IMR-90 (cell line): ENCODE results near the gene CD163. TPM values are rescaled to one million over a fixed set of nuclear protein-coding genes. Genes with fewer than 3 reads are reported as not detected.

Experiments
- ATAC-seq: fragments of 200-7000 bp; cut with Tn5 transposase; 2 replicates; pipeline ENCODE4 v1.9.1; 2020; ENCODE audit warnings: low read depth, mild to moderate bottlenecking, moderate library complexity
- BruUV-seq: library from RNA; stranded (reverse); fragments of 400-500 nt; replicated peaks from 2 replicates; lab custom pipeline; 2021; lab: Mats Ljungman, UMichigan
- CTCF ChIA-PET: fragments of 300-600 bp; formaldehyde crosslinking; extraction: SDS; loops from one replicate; lab custom pipeline; 2021; ENCODE audit warnings: antibody characterized with exemption; lab: Yijun Ruan, JAX
- POLR2A ChIA-PET: fragments of 300-600 bp; sonication (Branson Sonifier 250); formaldehyde crosslinking; loops from one replicate; lab custom pipeline; 2022; ENCODE audit warnings: antibody characterized with exemption; ENCODE audit not compliant: unreplicated experiment; lab: Charles Lee
- DNase-seq: peaks from one replicate; pipeline ENCODE4 v3.0.0; 2013
- H2AFZ ChIP-seq: replicated peaks from 2 replicates; pipeline ENCODE3; 2013; ENCODE audit warnings: low read length, mild to moderate bottlenecking; ENCODE audit not compliant: poor library complexity
- H2AK5ac ChIP-seq: 2 replicates; pipeline ENCODE4 v1.6.1; 2013; ENCODE audit warnings: low read depth, low read length, inconsistent platforms
- H2AK9ac ChIP-seq: replicated peaks from 2 replicates; pipeline ENCODE3; 2013; ENCODE audit warnings: mild to moderate bottlenecking, low read depth, low read length, moderate library complexity; ENCODE audit not compliant: poor library complexity
- H2BK120ac ChIP-seq: 2 replicates; pipeline ENCODE4 v1.6.1; 2013; ENCODE audit warnings: low read depth, low read length, inconsistent platforms
- H2BK15ac ChIP-seq: 3 replicates; pipeline ENCODE4 v1.6.1; 2013; ENCODE audit warnings: low read depth, low read length, inconsistent platforms
- H2BK20ac ChIP-seq: 2 replicates; pipeline ENCODE4 v1.6.1; 2013; ENCODE audit warnings: low read depth, mild to moderate bottlenecking, inconsistent platforms, low read length, moderate library complexity
- H2BK5ac ChIP-seq: 2 replicates; pipeline ENCODE4 v1.6.1; 2013; ENCODE audit warnings: mild to moderate bottlenecking, low read depth, low read length, inconsistent platforms; ENCODE audit not compliant: poor library complexity, severe bottlenecking
- H3K14ac ChIP-seq: replicated peaks from 2 replicates; pipeline ENCODE4 v1.6.1; 2013; ENCODE audit warnings: low read depth, low read length, inconsistent platforms
- H3K18ac ChIP-seq: 2 replicates; pipeline ENCODE4 v1.6.1; 2013; ENCODE audit warnings: low read depth, low read length, control low read depth
- H3K23ac ChIP-seq: 2 replicates; pipeline ENCODE4 v1.6.1; 2013; ENCODE audit warnings: low read depth, low read length, inconsistent platforms
- H3K27ac ChIP-seq: 2 replicates; pipeline ENCODE4 v1.5.1; 2013; ENCODE audit warnings: mild to moderate bottlenecking, control low read depth, low read length; ENCODE audit not compliant: insufficient read depth
- H3K27me3 ChIP-seq: 2 replicates; pipeline ENCODE4 v1.6.1; 2013; ENCODE audit warnings: low read length; ENCODE audit not compliant: control insufficient read depth, insufficient read depth
- H3K36me3 ChIP-seq: 2 replicates; pipeline ENCODE4 v1.6.1; 2013; ENCODE audit warnings: low read length, mixed read lengths; ENCODE audit not compliant: control insufficient read depth, insufficient read depth
- H3K4ac ChIP-seq: 2 replicates; pipeline ENCODE4 v1.6.1; 2013; ENCODE audit warnings: low read depth, low read length, inconsistent platforms
- H3K4me1 ChIP-seq: 2 replicates; pipeline ENCODE4 v1.6.1; 2013; ENCODE audit warnings: low read length, mixed read lengths; ENCODE audit not compliant: control insufficient read depth, insufficient read depth
- H3K4me2 ChIP-seq: 2 replicates; pipeline ENCODE4 v1.6.1; 2013; ENCODE audit warnings: low read depth, mild to moderate bottlenecking, control low read depth, low read length, moderate library complexity
- H3K4me3 ChIP-seq: 2 replicates; pipeline ENCODE4 v1.5.1; 2013; ENCODE audit warnings: low read depth, mild to moderate bottlenecking, control low read depth, low read length, moderate library complexity; ENCODE audit not compliant: insufficient read depth
- H3K56ac ChIP-seq: 2 replicates; pipeline ENCODE4 v1.6.1; 2013; ENCODE audit warnings: low read length, inconsistent platforms; ENCODE audit not compliant: insufficient read depth; ENCODE audit errors: extremely low read depth
- H3K79me1 ChIP-seq, 2 experiments: 2 replicates each; pipeline ENCODE4 v1.6.1; 2013; ENCODE audit warnings: low read length in 2 of 2, inconsistent platforms in 1 of 2, low read depth in 1 of 2
- H3K9ac ChIP-seq: 2 replicates; pipeline ENCODE4 v1.6.1; 2013; ENCODE audit warnings: low read depth, low read length, control low read depth
- H3K9me1 ChIP-seq: 2 replicates; pipeline ENCODE4 v1.6.1; 2013; ENCODE audit warnings: low read length, inconsistent platforms; ENCODE audit not compliant: insufficient read depth
- H3K9me3 ChIP-seq: 2 replicates; pipeline ENCODE4 v1.6.1; 2013; ENCODE audit warnings: low read length; ENCODE audit not compliant: control insufficient read depth, insufficient read depth
- H4K20me1 ChIP-seq: 2 replicates; pipeline ENCODE4 v1.6.1; 2013; ENCODE audit warnings: low read length, inconsistent platforms; ENCODE audit not compliant: insufficient read depth
- H4K5ac ChIP-seq: 2 replicates; pipeline ENCODE4 v1.6.1; 2013; ENCODE audit warnings: mild to moderate bottlenecking, low read depth, low read length, control low read depth
- H4K8ac ChIP-seq, 2 experiments: 2 replicates each; pipeline ENCODE4 v1.6.1; 2013; ENCODE audit warnings: low read depth in 2 of 2, low read length in 2 of 2, control low read depth in 1 of 2, inconsistent platforms in 1 of 2
- H4K91ac ChIP-seq: 2 replicates; pipeline ENCODE4 v1.6.1; 2013; ENCODE audit warnings: low read depth, low read length, inconsistent platforms; ENCODE audit not compliant: insufficient read depth
- BHLHE40 ChIP-seq: fragments of 150-350 bp; IDR thresholded peaks from 2 replicates; pipeline ENCODE4 v1.6.1; 2016; ENCODE audit warnings: mild to moderate bottlenecking, low read depth, low read length
- CEBPB ChIP-seq: IDR thresholded peaks from 2 replicates; pipeline ENCODE4 v1.6.1; 2012; ENCODE audit warnings: low read depth, low read length, improper control_type of control experiment
- CHD1 ChIP-seq: IDR thresholded peaks from 2 replicates; pipeline ENCODE4 v1.6.1; 2012; ENCODE audit warnings: low read depth, low read length, improper control_type of control experiment
- FOS ChIP-seq: fragments of 150-350 bp; IDR thresholded peaks from 2 replicates; pipeline ENCODE4 v1.6.1; 2016; ENCODE audit warnings: low read depth, low read length
- MAFK ChIP-seq: IDR thresholded peaks from 2 replicates; pipeline ENCODE4 v1.6.1; 2012; ENCODE audit warnings: low read depth, low read length, improper control_type of control experiment
- MAZ ChIP-seq: IDR thresholded peaks from 2 replicates; pipeline ENCODE4 v1.6.1; 2012; ENCODE audit warnings: low read depth, mild to moderate bottlenecking, low read length, improper control_type of control experiment, moderate library complexity, borderline replicate concordance
- MXI1 ChIP-seq: IDR thresholded peaks from 2 replicates; pipeline ENCODE4 v1.6.1; 2012; ENCODE audit warnings: low read depth, mild to moderate bottlenecking, low read length, moderate library complexity, borderline replicate concordance
- POLR2A ChIP-seq: IDR thresholded peaks from 2 replicates; pipeline ENCODE4 v1.6.1; 2012; ENCODE audit warnings: mild to moderate bottlenecking, low read depth, low read length
- RAD21 ChIP-seq: IDR thresholded peaks from 2 replicates; pipeline ENCODE4 v1.6.1; 2012; ENCODE audit warnings: low read length, improper control_type of control experiment
- RCOR1 ChIP-seq: IDR thresholded peaks from 2 replicates; pipeline ENCODE4 v1.6.1; 2012; ENCODE audit warnings: mild to moderate bottlenecking, low read length, improper control_type of control experiment; ENCODE audit not compliant: insufficient replicate concordance
- RFX5 ChIP-seq: IDR thresholded peaks from 2 replicates; pipeline ENCODE4 v1.8.0; 2012; ENCODE audit warnings: low read depth, mild to moderate bottlenecking, low read length, moderate library complexity
- SMC3 ChIP-seq: fragments of 150-350 bp; IDR thresholded peaks from 2 replicates; pipeline ENCODE4 v1.6.1; 2016; ENCODE audit warnings: low read depth, mild to moderate bottlenecking, antibody characterized with exemption, low read length, moderate library complexity
- WGBS, 2 experiments: methylation state at CpG; one replicate each; pipeline versions ENCODE4 v1.1.5 to v1.1.7; 2013; ENCODE audit warnings: missing lambda C conversion rate in 2 of 2; ENCODE audit not compliant: insufficient read length in 1 of 2; ENCODE audit errors: extremely low coverage in 2 of 2; 5-methylcytosine and 5-hydroxymethylcytosine counted together
- dilution Hi-C: fragments of 300-500 bp; cut with HindIII; formaldehyde crosslinking; loops from one replicate; pipeline ENCODE4 v1.14.3; 2018; ENCODE audit warnings: low sequenced_read_pairs; ENCODE audit not compliant: unreplicated experiment
- in situ Hi-C: fragments of 300-500 bp; cut with MboI; formaldehyde crosslinking; loops from 3 replicates; pipeline ENCODE4 v1.14.3; 2019; ENCODE audit warnings: low sequenced_read_pairs, inconsistent platforms, mixed read lengths
- intact Hi-C: fragments of 100-400 bp; cut with micrococcal nuclease; formaldehyde crosslinking; loops from 2 replicates; pipeline ENCODE4 v1.10.0; 2022
- polyA plus RNA-seq, 3 experiments: library from polyadenylated mRNA; depleted of rRNA; stranded (reverse); fragments of >200 nt; gene quantifications; 2 replicates each; pipeline ENCODE4 v1.2.3, GENCODE V29; 2012; ENCODE audit warnings: low replicate concordance in 1 of 3
- total RNA-seq: library from RNA; depleted of rRNA; stranded (reverse); fragments of >200 nt; gene quantifications from 2 replicates; pipeline ENCODE4 v1.2.3, GENCODE V29; 2012
- TF ChIP-seq, protein P1 (sequence below): conservative IDR thresholded peaks from 2 replicates; pipeline ENCODE4 v1.5.1; 2012; ENCODE audit warnings: mild to moderate bottlenecking, low read depth, low read length, improper control_type of control experiment
- TF ChIP-seq, protein P2 (sequence below): fragments of 150-350 bp; IDR thresholded peaks from 2 replicates; pipeline ENCODE4 v1.6.1; 2016; ENCODE audit warnings: low read depth, mild to moderate bottlenecking, low read length, moderate library complexity, borderline replicate concordance
- TF ChIP-seq, protein P3 (sequence below): fragments of 150-350 bp; IDR thresholded peaks from 2 replicates; pipeline ENCODE4 v1.6.1; 2017; ENCODE audit warnings: mild to moderate bottlenecking, antibody characterized with exemption, low read length, low read depth

The CD163 gene
- total and polyA plus RNA-seq, 2 of the 4 experiments (the other 2 are of a cell fraction), result not detected

DNA sequence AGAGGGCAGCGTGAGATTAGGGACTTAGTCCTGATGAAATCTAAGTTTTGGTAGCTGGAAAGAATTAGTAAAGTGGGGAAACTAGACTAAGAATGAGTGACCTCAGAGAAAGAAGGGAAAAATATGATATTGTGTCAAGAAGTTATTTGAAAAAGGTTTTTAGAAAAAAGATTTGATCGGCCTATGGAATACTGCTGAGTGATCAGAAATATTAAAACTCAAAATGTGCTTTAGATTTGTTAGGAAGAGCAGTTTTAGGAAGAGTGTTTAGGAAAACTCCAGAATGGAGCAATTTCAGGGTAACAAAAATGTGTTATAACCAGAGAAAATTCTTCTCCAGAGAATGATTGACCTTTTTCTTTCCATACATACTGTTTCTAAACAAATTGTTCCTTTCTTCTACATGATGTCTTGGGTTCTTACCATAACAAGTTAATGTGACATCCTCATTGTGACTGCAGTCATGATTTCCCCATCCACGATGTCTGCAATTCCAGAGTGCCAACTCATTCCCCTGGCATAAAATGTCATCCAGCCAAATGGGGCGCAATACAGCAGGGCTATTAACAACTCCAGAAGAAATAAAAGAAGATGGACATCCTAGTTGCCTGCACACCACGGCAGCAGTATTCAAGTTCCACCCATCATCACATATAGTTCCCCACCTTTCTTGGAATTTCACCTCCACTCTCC lies 71.4 kb downstream of the CD163 start:
- Histone ChIP-seq H2BK15ac (peak overlapping the region; percentile 85; the same call in 2 of the 3 replicates), H3K4me3 (no peak overlapping the region), H3K79me1 (no peaks in the 10 kb centered on the region), H3K23ac (no peak overlapping the region), H3K4ac (peak overlapping the region; percentile 14; the same call in 1 of the 2 replicates), H3K27ac (no peak overlapping the region; the same call in 1 of the 2 replicates), H2BK5ac (peak overlapping the region; percentile 59), H3K4me1 (peaks cover 3% of the 10 kb centered on the region; the same call in 1 of the 2 replicates), H3K18ac (peak overlapping the region; percentile 71; the same call in 1 of the 2 replicates), H3K36me3 (no peaks in the 10 kb centered on the region), H3K56ac (no peak overlapping the region), H3K4me2 (peak overlapping the region; percentile 8; the same call in 1 of the 2 replicates), H3K9me1 (no peaks in the 10 kb centered on the region; the same call in 1 of the 2 replicates), H2AK5ac (peak overlapping the region; percentile 42), H3K14ac (no peak overlapping the region), H2AFZ (no peak overlapping the region), H4K8ac (peak overlapping the region in 1 of 2 experiments; percentile 44; a peak in 2 of 4 replicates), H2BK120ac (peak overlapping the region; percentile 66), H2AK9ac (no peak overlapping the region), H3K9ac (no peak overlapping the region), H2BK20ac (peak overlapping the region; percentile 10), H4K5ac (no peak overlapping the region; the same call in 1 of the 2 replicates), H4K20me1 (no peaks in the 10 kb centered on the region), H4K91ac (peak overlapping the region; percentile 36; the same call in 1 of the 2 replicates), H3K9me3 (no peaks in the 10 kb centered on the region), H3K27me3 (no peaks in the 10 kb centered on the region)
- ATAC-seq, result no peak
- CTCF ChIA-PET, result no interaction called here
- BruUV-seq, result no TSS peak
- in situ Hi-C loops, result no loop called here
- intact Hi-C loops, result no loop called here
- 83 to 100% methylated on average over 1 to 4 of the region's 5 CpGs for WGBS, 2 experiments
- dilution Hi-C loops, result no loop called here
- DNase-seq, result peak; percentile 1
- POLR2A ChIA-PET, result no interaction called here
- no peak for TF ChIP-seq MXI1
- TF ChIP-seq CHD1, result no peak
- no peak for TF ChIP-seq FOS
- no peak for TF ChIP-seq RFX5
- no peak for TF ChIP-seq MAFK
- TF ChIP-seq, protein P1, sequence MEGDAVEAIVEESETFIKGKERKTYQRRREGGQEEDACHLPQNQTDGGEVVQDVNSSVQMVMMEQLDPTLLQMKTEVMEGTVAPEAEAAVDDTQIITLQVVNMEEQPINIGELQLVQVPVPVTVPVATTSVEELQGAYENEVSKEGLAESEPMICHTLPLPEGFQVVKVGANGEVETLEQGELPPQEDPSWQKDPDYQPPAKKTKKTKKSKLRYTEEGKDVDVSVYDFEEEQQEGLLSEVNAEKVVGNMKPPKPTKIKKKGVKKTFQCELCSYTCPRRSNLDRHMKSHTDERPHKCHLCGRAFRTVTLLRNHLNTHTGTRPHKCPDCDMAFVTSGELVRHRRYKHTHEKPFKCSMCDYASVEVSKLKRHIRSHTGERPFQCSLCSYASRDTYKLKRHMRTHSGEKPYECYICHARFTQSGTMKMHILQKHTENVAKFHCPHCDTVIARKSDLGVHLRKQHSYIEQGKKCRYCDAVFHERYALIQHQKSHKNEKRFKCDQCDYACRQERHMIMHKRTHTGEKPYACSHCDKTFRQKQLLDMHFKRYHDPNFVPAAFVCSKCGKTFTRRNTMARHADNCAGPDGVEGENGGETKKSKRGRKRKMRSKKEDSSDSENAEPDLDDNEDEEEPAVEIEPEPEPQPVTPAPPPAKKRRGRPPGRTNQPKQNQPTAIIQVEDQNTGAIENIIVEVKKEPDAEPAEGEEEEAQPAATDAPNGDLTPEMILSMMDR, result no peak
- TF ChIP-seq RAD21, result no peak
- TF ChIP-seq, protein P2, sequence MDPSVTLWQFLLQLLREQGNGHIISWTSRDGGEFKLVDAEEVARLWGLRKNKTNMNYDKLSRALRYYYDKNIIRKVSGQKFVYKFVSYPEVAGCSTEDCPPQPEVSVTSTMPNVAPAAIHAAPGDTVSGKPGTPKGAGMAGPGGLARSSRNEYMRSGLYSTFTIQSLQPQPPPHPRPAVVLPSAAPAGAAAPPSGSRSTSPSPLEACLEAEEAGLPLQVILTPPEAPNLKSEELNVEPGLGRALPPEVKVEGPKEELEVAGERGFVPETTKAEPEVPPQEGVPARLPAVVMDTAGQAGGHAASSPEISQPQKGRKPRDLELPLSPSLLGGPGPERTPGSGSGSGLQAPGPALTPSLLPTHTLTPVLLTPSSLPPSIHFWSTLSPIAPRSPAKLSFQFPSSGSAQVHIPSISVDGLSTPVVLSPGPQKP, result no peak
- TF ChIP-seq MAZ, result no peak
- no peak for TF ChIP-seq SMC3
- TF ChIP-seq POLR2A, result no peak
- TF ChIP-seq CEBPB, result no peak
- TF ChIP-seq, protein P3, sequence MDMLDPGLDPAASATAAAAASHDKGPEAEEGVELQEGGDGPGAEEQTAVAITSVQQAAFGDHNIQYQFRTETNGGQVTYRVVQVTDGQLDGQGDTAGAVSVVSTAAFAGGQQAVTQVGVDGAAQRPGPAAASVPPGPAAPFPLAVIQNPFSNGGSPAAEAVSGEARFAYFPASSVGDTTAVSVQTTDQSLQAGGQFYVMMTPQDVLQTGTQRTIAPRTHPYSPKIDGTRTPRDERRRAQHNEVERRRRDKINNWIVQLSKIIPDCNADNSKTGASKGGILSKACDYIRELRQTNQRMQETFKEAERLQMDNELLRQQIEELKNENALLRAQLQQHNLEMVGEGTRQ, result no peak
- no peak for TF ChIP-seq BHLHE40
- TF ChIP-seq RCOR1, result no peak
